B cell (primary cell): Measurements from ENCODE around the gene SPOP.

Experiments used
- EZH2 ChIP-seq: IDR thresholded peaks from 2 replicates; pipeline ENCODE4 v1.6.1; 2012; ENCODE audit warnings: borderline replicate concordance, low read depth, mild to moderate bottlenecking, moderate library complexity, low read length; ENCODE audit not compliant: insufficient read depth, poor library complexity, severe bottlenecking
- TF ChIP-seq, protein P1 (sequence below): fragments of 200-600 bp; IDR thresholded peaks from one replicate; pipeline ENCODE4 v1.8.0; 2022; ENCODE audit warnings: antibody characterized with exemption, mild to moderate bottlenecking

DNA sequence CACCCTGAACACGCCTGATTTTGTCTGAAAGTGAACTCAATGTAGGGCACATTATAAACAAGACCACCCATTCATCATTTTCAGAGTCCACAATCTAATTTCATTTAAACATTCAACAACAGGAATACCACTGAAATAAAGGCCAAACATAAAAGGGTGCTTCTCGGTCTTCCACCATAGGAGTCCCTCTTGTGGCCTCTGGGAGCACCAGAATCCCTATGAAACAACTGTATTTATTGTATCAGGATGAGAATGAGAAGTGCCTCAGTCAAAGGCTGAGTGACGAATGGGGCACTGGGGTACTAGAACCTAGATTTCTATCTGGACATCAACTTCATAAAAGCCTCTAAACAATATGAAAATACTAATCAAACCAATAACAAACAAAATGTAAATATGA, 61.8 kb downstream of the SPOP start:
- TF ChIP-seq, protein P1, sequence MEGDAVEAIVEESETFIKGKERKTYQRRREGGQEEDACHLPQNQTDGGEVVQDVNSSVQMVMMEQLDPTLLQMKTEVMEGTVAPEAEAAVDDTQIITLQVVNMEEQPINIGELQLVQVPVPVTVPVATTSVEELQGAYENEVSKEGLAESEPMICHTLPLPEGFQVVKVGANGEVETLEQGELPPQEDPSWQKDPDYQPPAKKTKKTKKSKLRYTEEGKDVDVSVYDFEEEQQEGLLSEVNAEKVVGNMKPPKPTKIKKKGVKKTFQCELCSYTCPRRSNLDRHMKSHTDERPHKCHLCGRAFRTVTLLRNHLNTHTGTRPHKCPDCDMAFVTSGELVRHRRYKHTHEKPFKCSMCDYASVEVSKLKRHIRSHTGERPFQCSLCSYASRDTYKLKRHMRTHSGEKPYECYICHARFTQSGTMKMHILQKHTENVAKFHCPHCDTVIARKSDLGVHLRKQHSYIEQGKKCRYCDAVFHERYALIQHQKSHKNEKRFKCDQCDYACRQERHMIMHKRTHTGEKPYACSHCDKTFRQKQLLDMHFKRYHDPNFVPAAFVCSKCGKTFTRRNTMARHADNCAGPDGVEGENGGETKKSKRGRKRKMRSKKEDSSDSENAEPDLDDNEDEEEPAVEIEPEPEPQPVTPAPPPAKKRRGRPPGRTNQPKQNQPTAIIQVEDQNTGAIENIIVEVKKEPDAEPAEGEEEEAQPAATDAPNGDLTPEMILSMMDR: no peak
- TF ChIP-seq EZH2: no peak
